GM12891 (cell line): ENCODE results near the gene RBM20.
A peak's percentile ranks its signal among the peaks of the same experiment; 100 is the strongest.

Experiments used
- DNase-seq: peaks from one replicate; pipeline ENCODE4 v3.0.0; 2011; ENCODE audit warnings: low spot score; ENCODE audit not compliant: insufficient read length
- FAIRE-seq: peaks from 2 replicates; lab custom pipeline; 2011; peaks lifted over from hg19 to GRCh38; lab: Jason Lieb, UNC
- PAX5 ChIP-seq: IDR thresholded peaks from 2 replicates; pipeline ENCODE4 v1.6.1; 2011; ENCODE audit warnings: low read length, moderate library complexity, mild to moderate bottlenecking; ENCODE audit not compliant: insufficient read depth, severe bottlenecking
- POLR2A ChIP-seq: IDR thresholded peaks from 2 replicates; pipeline ENCODE4 v1.6.1; 2011; ENCODE audit warnings: low read depth, low read length, control low read depth
- POLR2AphosphoS5 ChIP-seq: IDR thresholded peaks from 2 replicates; pipeline ENCODE4 v1.6.1; 2011; ENCODE audit warnings: low read depth, low read length, control low read depth
- POU2F2 ChIP-seq: IDR thresholded peaks from 2 replicates; pipeline ENCODE4 v1.6.1; 2011; ENCODE audit warnings: low read depth, mild to moderate bottlenecking, control low read depth, low read length, moderate library complexity
- SPI1 ChIP-seq: IDR thresholded peaks from 2 replicates; pipeline ENCODE4 v1.6.1; 2011; ENCODE audit warnings: low read depth, low read length, control low read depth
- TAF1 ChIP-seq: IDR thresholded peaks from 2 replicates; pipeline ENCODE4 v1.6.1; 2011; ENCODE audit warnings: low read depth, low read length, control low read depth

RBM20 gene

DNA sequence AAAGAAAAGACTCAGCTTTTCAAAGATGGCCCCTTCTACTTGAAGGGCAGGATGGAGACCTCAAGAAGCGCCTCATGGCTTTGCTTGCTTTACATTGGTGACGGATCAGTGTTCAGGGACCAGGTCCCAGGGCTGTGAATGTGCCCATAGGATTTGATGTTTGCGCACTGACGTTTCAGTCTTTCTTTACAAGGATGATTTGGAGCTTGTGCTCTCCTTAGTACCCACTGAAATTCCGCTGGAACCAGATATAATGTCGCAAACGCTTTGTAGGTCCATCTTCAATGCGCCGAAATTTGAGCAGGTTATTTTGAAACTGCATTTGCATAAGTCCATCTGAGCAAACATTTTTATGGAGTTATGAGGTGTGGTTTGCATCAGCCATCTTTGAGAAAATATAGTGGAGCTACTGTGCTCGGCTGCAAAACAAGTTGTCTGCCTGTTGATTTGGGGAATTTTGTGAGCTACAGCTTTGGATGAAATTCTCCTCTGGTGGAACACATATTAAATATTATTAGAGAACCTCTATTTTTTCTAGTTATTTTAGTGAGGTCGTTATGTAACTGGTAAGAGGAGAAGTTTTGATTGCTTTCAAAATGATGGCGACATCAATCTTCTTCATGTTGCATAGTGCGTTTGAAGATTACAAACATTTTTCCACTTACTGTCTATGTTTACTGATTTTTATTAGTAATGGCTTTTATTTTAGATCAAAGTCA, 2.4 kb downstream of the RBM20 start:
- no peak for FAIRE-seq
- no peak for TF ChIP-seq TAF1
- TF ChIP-seq PAX5 = no peak
- no peak for TF ChIP-seq POLR2A
- TF ChIP-seq SPI1 = no peak
- no peak for TF ChIP-seq POLR2AphosphoS5
- no peak for TF ChIP-seq POU2F2
- DNase-seq = no peak

DNA sequence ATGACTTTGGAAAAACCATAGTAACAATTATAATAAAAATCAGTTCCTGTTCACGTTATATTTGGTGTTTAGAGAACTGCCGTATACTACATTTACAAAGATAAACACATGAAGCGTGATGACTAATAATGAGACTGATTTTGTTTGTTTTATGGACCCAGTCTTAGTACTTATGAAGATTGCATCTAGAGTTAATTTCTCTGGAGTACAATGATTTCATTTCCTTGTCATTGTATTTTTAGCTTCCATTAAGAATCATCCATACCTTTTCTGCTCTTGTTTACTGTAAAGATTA, 2.9 kb downstream of the RBM20 start:
- DNase-seq (no peak), FAIRE-seq (no peak)
- TF ChIP-seq PAX5 = no peak
- no peak for TF ChIP-seq POU2F2
- TF ChIP-seq TAF1 = no peak
- no peak for TF ChIP-seq SPI1
- no peak for TF ChIP-seq POLR2AphosphoS5
- TF ChIP-seq POLR2A = no peak

DNA sequence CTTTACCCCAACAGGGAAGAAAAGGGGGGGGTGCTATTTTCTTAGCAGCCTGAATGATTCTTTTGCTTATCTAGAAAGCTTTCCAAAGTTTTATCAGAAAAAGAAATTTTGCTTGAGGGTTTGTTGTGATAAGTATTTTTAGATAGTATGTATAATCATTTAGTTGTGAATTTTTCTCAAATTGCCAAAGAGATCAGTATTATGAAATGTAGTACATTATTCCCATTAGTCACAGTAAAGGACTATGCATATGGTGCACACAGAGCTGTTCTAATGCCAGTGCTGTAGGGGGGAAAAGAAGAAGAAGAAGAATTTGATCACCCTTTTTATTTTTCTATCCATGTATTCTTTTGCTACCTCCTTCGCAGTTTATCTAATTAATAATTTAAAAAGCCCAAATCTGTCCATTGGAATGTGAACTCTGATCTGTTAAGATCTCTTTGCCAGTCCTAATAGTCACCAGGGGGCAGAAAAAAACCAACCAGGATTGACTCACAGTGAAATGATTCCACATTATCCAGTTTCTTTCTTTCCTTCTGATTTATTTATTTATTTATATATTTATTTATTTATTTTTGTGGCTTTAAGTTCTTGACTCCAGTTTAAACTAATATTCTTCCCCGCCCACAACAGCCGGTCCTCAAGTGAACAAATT, 4.7 kb downstream of the RBM20 start:
- TF ChIP-seq PAX5 = no peak
- no peak for TF ChIP-seq POU2F2
- no peak for TF ChIP-seq TAF1
- TF ChIP-seq POLR2A = no peak
- no peak for TF ChIP-seq POLR2AphosphoS5
- no peak for TF ChIP-seq SPI1
- DNase-seq (no peak), FAIRE-seq (no peak)

DNA sequence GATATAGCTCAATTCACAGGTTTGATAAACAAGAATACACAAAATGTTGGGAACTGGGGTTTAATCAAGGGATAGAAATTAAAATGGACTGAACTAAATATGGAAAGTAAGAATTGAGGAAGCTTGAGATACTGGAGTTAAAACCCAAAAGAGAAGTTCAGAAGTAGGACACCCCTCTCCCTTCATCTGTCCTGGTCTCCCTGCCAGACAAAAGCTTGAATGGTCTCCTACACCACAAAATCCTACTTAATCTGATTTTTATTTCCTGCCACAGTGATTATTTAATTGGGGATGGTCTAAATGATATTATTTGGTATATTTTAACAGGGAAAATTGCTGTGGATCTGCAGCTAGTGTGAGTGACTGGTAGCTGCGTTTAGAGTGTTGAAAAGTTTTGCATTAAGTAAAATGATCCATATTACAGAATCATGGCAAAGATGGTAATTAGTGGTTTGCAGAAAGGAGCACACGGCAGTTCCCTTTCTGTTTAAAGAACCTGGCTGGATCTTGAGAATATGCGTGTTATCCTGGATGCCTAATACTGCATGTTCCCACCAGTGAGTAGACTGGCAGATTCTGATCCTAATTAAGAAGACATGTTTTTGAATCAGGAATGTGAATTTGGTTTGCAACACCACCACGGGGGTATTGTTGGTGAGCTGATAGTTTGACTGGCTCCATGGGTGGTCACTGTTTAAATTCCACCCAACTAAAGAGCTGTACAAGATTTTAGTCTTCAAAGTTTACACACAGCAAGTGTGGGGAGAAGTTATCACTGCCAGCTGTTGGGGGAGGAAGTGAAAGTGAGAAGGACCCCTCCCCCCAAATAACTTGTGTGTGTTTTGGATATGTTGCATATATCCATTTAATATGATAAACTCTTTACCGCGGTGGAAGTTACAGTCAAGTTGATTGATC, 5.5 kb downstream of the RBM20 start:
- TF ChIP-seq PAX5 (no peak), TAF1 (no peak), POLR2A (no peak), SPI1 (peak; percentile 85), POLR2AphosphoS5 (no peak)
- peak; percentile 45 for FAIRE-seq
- DNase-seq = no peak

- FAIRE-seq (peak; percentile 48), DNase-seq (no peak)
- TF ChIP-seq POU2F2 (no peak), POLR2A (no peak), SPI1 (no peak), PAX5 (no peak), TAF1 (no peak), POLR2AphosphoS5 (no peak)
Measured at GRCh38 chr10:110650265-110650668, 6.1 kb downstream of the RBM20 start.

DNA sequence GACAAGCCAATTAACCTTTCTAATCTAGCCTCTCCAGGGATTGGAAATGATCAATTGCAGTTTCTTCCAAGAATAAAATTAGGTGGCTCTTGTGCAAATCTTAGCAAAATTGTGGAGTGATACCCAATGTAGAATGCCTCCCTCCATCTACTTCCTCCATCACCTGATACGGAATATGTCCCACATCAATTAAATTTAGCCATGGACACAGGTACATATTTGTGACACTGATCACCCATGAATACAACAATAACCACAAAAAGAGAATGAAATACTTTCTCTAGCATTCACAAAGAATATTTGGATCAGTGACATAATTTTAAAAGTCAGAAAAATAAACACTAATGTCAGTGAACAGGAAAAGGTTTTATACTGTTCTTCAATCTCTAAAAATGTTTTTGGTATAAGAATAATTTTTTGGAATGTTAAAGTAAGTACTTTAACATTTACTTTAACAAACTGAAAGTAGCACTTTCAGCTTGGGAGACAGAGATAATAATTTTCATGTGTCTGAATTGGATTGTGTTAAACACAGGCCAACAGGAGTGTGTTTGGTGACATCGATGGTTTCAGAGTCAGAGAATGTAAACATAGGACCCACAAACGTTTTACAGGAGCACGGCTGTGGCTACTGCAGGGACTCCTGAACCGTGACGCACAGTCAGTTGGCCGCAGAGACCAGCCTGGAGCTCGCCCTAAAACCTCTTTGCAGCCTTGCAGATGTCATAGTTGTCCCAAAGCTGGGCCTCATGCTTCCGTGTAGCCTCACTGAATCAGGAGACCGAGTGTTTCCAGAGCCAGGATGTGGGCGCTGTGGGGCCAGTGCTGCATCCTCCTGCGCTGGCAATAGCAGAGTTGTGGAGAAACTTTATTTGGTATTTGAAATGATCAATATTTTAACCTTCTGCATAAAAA, 7.2 kb downstream of the RBM20 start:
- peak; percentile 93 for FAIRE-seq
- DNase-seq = peak; percentile 19
- TF ChIP-seq POLR2A = no peak
- TF ChIP-seq TAF1 = no peak
- no peak for TF ChIP-seq POLR2AphosphoS5
- TF ChIP-seq PAX5 = peak; percentile 82
- no peak for TF ChIP-seq SPI1
- no peak for TF ChIP-seq POU2F2

- FAIRE-seq = no peak
- TF ChIP-seq SPI1 (no peak), POLR2AphosphoS5 (no peak), POU2F2 (no peak), PAX5 (no peak), TAF1 (no peak), POLR2A (no peak)
- DNase-seq = no peak
Measured at GRCh38 chr10:110652475-110653118, 8.5 kb downstream of the RBM20 start.

DNA sequence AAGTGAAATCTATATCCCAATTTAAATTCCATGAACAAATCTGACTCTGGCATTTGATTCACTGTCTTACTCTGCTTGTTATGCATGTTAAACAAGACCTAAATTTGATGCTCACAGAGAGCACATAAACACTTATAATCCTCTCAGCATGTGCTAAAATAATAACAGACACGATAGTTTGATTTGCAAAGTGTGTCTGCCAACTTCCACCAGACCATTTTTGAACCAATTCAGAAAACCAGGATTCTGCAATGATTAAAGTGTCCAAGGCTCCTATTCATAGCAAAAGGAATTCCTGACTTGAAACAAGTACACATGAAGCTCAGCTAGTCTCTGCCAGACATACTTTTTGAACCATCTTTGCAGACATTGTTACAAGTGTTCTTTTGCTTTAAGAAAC, 11.2 kb downstream of the RBM20 start:
- no peak for DNase-seq
- no peak for FAIRE-seq
- TF ChIP-seq POLR2AphosphoS5 (no peak), TAF1 (no peak), SPI1 (no peak), PAX5 (no peak), POLR2A (no peak), POU2F2 (no peak)
